ENCODE data around the gene NNAT. TPM values are rescaled to one million over a fixed set of nuclear protein-coding genes. Genes with fewer than 3 reads are reported as not detected.

Gene NNAT
- total RNA-seq, 1 donor from 2014 or later, result 87.4 TPM

DNA sequence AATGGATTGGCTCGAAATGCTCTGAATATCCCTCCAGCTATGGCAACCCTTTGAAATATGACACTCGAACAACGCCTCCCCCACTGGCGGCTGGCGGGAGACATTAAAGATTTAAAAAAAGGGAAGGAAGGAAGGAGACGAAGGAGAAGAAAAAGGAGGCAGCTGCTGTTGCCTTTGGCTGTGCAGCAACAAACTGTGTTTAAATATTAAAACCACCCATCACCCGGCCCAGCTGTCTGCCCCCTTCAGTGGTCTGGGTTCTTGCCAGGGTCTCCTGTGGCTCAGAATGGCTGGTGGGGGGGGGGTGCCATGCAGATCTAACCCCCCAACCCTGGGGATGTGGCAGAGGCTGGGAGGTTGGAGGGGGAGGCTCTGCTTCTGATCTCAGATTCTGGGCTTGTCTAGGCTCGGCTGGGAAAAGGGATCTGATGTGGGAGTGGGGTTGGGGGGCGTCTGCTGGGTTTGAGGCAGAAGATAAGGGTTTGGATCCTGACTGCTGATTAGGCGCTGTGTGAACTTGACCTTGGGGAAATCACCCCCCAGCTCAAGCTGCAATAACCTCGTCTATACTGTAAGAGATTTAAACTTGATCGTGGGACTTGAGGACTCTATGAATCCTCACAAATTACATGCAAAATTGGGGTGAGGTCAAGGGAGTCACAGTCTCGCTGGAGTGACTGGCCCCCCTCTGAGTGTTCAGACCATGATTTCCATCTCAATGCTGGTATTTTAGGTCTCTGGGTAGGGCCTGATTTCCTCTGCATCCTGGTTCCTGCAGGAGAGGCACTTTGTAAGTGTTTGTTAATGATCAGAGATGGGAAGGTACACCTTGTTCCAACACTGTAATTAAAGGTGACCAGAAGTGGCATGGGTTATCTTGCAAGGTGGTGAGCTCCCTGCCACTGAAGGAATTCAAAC lies 46.9 kb downstream of the NNAT start:
- TF ChIP-seq, protein P1, sequence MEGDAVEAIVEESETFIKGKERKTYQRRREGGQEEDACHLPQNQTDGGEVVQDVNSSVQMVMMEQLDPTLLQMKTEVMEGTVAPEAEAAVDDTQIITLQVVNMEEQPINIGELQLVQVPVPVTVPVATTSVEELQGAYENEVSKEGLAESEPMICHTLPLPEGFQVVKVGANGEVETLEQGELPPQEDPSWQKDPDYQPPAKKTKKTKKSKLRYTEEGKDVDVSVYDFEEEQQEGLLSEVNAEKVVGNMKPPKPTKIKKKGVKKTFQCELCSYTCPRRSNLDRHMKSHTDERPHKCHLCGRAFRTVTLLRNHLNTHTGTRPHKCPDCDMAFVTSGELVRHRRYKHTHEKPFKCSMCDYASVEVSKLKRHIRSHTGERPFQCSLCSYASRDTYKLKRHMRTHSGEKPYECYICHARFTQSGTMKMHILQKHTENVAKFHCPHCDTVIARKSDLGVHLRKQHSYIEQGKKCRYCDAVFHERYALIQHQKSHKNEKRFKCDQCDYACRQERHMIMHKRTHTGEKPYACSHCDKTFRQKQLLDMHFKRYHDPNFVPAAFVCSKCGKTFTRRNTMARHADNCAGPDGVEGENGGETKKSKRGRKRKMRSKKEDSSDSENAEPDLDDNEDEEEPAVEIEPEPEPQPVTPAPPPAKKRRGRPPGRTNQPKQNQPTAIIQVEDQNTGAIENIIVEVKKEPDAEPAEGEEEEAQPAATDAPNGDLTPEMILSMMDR (IDR thresholded peaks at IDR 0.05; ENCODE audit: unreplicated experiment), result no peak
- no peak overlapping the region for H3K4me3 Mint-ChIP-seq (ENCODE audit: low read depth)
- H3K4me1 Mint-ChIP-seq (ENCODE audit: low read depth), result peaks cover 9% of the 10 kb centered on the region
- H3K27ac Mint-ChIP-seq, result no peak overlapping the region
- no peak for DNase-seq (ENCODE audit: low spot score, unreplicated experiment)
- no peaks in the 10 kb centered on the region for H3K36me3 Mint-ChIP-seq (ENCODE audit: insufficient read depth)
- no peaks in the 10 kb centered on the region for H3K9me3 Mint-ChIP-seq (ENCODE audit: low read depth)
- H3K27me3 Mint-ChIP-seq, result peaks cover 39% of the 10 kb centered on the region

DNA sequence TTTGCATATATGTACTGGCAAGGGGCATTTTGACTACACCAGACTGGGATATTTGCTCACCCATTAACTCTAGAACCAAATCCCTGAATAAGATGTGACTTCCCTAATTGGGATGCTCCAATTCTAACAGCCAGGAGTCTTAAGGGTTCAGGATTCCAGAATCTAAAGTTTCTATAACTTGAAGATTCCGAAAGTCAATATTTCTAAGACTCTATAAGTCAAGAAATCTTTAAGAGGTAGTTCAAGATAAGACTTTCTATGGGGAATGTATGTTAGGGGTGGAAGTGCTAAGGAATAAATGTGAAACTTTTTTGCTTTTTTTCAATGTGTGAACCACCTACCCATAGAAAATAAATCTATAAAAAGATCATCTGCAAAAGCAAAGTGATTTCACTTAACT lies 49.4 kb downstream of the NNAT start:
- TF ChIP-seq, protein P1 (IDR thresholded peaks at IDR 0.05; ENCODE audit: unreplicated experiment), result no peak
- no peak overlapping the region for H3K4me3 Mint-ChIP-seq (ENCODE audit: low read depth)
- H3K36me3 Mint-ChIP-seq (ENCODE audit: insufficient read depth), result no peaks in the 10 kb centered on the region
- H3K4me1 Mint-ChIP-seq (ENCODE audit: low read depth), result peaks cover 8% of the 10 kb centered on the region
- H3K27me3 Mint-ChIP-seq, result peaks cover 34% of the 10 kb centered on the region
- H3K27ac Mint-ChIP-seq, result no peak overlapping the region
- DNase-seq (ENCODE audit: low spot score, unreplicated experiment), result no peak
- no peaks in the 10 kb centered on the region for H3K9me3 Mint-ChIP-seq (ENCODE audit: low read depth)

DNA sequence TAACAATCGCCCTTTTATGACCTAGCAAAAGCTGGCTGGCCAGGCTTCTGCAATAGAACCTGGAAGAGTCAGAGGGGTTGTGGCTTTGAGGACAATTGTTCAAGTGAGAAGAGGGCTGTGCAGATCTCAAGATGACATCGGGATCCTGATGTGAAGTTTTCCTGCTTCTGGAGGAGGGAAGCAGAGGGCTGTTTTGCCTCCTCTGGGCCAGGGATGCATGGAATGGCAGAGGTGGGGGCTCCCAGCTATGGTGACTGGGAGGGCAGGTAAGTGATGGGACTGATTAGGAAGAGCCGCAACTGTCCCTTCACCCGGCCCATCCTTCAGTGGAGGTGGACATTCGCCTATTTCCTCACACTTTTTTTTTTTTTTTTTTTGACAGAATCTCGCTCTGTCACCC lies 50.0 kb downstream of the NNAT start:
- no peak overlapping the region for H3K27ac Mint-ChIP-seq

More for the DNA sequence above, 50.0 kb downstream of the NNAT start:
- Mint-ChIP-seq H3K27me3 (peaks cover 31% of the 10 kb centered on the region), H3K4me3 (ENCODE audit: low read depth) (no peak overlapping the region), H3K4me1 (ENCODE audit: low read depth) (peaks cover 8% of the 10 kb centered on the region), H3K9me3 (ENCODE audit: low read depth) (no peaks in the 10 kb centered on the region), H3K36me3 (ENCODE audit: insufficient read depth) (no peaks in the 10 kb centered on the region)
- TF ChIP-seq, protein P1 (IDR thresholded peaks at IDR 0.05; ENCODE audit: unreplicated experiment), result no peak
- no peak for DNase-seq (ENCODE audit: low spot score, unreplicated experiment)

Other genes with a start within 250 kb of the NNAT start
- gene MANBAL, start 231.6 kb upstream of the NNAT start, total RNA-seq, result 39.4 and 41.2 TPM in 2 replicates
- 126 and 128 TPM in 2 replicates for gene SRC, start 175.1 kb upstream of the NNAT start, total RNA-seq
- 42.7 and 46.4 TPM in 2 replicates for gene BLCAP, start 6.6 kb downstream of the NNAT start, total RNA-seq
- 52.6 and 60.4 TPM in 2 replicates for gene CTNNBL1, start 172.8 kb downstream of the NNAT start, total RNA-seq

All from progenitor cell of endocrine pancreas (in vitro differentiated cells).